OCI-LY1 (cell line): ENCODE measurements around the gene CNTNAP5.

Experiments used
- H2AFZ ChIP-seq: fragments of 200-600 bp; sonication (generic), shearing (Covaris generic); 2 replicates; pipeline ENCODE4 v1.6.0; 2014; ENCODE audit warnings: antibody characterized with exemption, mild to moderate bottlenecking, low read length
- H3F3A ChIP-seq: fragments of 200-600 bp; sonication (generic), shearing (Covaris generic); 2 replicates; pipeline ENCODE4 v1.6.0; 2014; ENCODE audit warnings: mild to moderate bottlenecking, antibody characterized with exemption, low read length, moderate library complexity; ENCODE audit not compliant: insufficient read depth
- H3K27ac ChIP-seq: fragments of 200-600 bp; sonication (generic); 2 replicates; pipeline ENCODE4 v1.5.1; 2014; ENCODE audit warnings: low read length, mixed run types, mild to moderate bottlenecking, low read depth; ENCODE audit not compliant: poor library complexity, severe bottlenecking
- H3K27me3 ChIP-seq: fragments of 200-600 bp; sonication (generic); 2 replicates; pipeline ENCODE4 v1.6.0; 2014; ENCODE audit warnings: antibody characterized with exemption, mild to moderate bottlenecking, low read length, moderate library complexity; ENCODE audit not compliant: insufficient read depth
- H3K36me3 ChIP-seq: fragments of 200-600 bp; sonication (generic); 2 replicates; pipeline ENCODE4 v1.6.1; 2014; ENCODE audit warnings: mild to moderate bottlenecking, antibody characterized with exemption, low read length, moderate library complexity, mixed read lengths; ENCODE audit not compliant: insufficient read depth
- H3K4me1 ChIP-seq: fragments of 200-600 bp; sonication (generic); 2 replicates; pipeline ENCODE4 v1.5.1; 2014; ENCODE audit warnings: mild to moderate bottlenecking, low read length, moderate library complexity; ENCODE audit not compliant: insufficient read depth, severe bottlenecking
- H3K4me2 ChIP-seq: fragments of 200-600 bp; sonication (generic), shearing (Covaris generic); 2 replicates; pipeline ENCODE4 v1.6.1; 2014; ENCODE audit warnings: low read length
- H3K4me3 ChIP-seq: fragments of 200-600 bp; sonication (generic); 2 replicates; pipeline ENCODE4 v1.5.1; 2014; ENCODE audit warnings: low read length, low read depth, mild to moderate bottlenecking, mixed read lengths; ENCODE audit not compliant: poor library complexity, severe bottlenecking
- H3K79me2 ChIP-seq: fragments of 200-600 bp; shearing (Covaris generic); 2 replicates; pipeline ENCODE4 v1.6.1; 2016; ENCODE audit warnings: mixed run types, low read length, mixed read lengths; ENCODE audit not compliant: insufficient read depth
- H3K9ac ChIP-seq: fragments of 200-600 bp; sonication (generic), shearing (Covaris generic); 2 replicates; pipeline ENCODE4 v1.6.1; 2014; ENCODE audit warnings: mild to moderate bottlenecking, low read length, mixed read lengths
- H3K9me2 ChIP-seq: fragments of 200-600 bp; sonication (generic), shearing (Covaris generic); 2 replicates; pipeline ENCODE4 v1.6.1; 2014; ENCODE audit warnings: low read depth, mild to moderate bottlenecking, low read length, mixed read lengths
- H3K9me3 ChIP-seq: fragments of 200-600 bp; shearing (Covaris generic); 2 replicates; pipeline ENCODE4 v1.6.1; 2014; ENCODE audit warnings: low read length, mixed read lengths
- H4K20me1 ChIP-seq: fragments of 200-600 bp; sonication (generic), shearing (Covaris generic); 2 replicates; pipeline ENCODE4 v1.6.0; 2016; ENCODE audit warnings: mild to moderate bottlenecking, low read length; ENCODE audit not compliant: insufficient read depth
- CTCF ChIP-seq: fragments of 200-600 bp; sonication (generic), shearing (Covaris generic); IDR thresholded peaks from 2 replicates; pipeline ENCODE4 v1.5.1; 2017; ENCODE audit warnings: mild to moderate bottlenecking, antibody characterized with exemption, low read length, moderate library complexity, mixed read lengths
- EZH2 ChIP-seq: fragments of 200-600 bp; sonication (generic), shearing (Covaris generic); IDR thresholded peaks from 2 replicates; pipeline ENCODE4 v1.8.0; 2017; ENCODE audit warnings: borderline replicate concordance, mixed run types, mild to moderate bottlenecking, antibody characterized with exemption, low read length, moderate library complexity, mixed read lengths

Gene CNTNAP5

GRCh38 chr2:124258140-124258880 is 233.2 kb downstream of the CNTNAP5 start:
- no peaks in the 10 kb centered on the region for H3K9me2 ChIP-seq
- no peak overlapping the region for H3K4me3 ChIP-seq
- H3K27me3 ChIP-seq = no peaks in the 10 kb centered on the region
- TF ChIP-seq CTCF (no peak), EZH2 (no peak)
- H3K4me2 ChIP-seq = no peak overlapping the region
- no peaks in the 10 kb centered on the region for H3K4me1 ChIP-seq
- H3K9ac ChIP-seq = no peak overlapping the region
- H3K79me2 ChIP-seq = no peaks in the 10 kb centered on the region
- no peaks in the 10 kb centered on the region for H3F3A ChIP-seq
- H2AFZ ChIP-seq = no peak overlapping the region
- H3K36me3 ChIP-seq = no peaks in the 10 kb centered on the region
- H3K27ac ChIP-seq = no peak overlapping the region
- H3K9me3 ChIP-seq = no peaks in the 10 kb centered on the region
- H4K20me1 ChIP-seq = no peaks in the 10 kb centered on the region

- no peaks in the 10 kb centered on the region for H3K9me2 ChIP-seq
- H3K27ac ChIP-seq = no peak overlapping the region
- H3K79me2 ChIP-seq = no peaks in the 10 kb centered on the region
- H2AFZ ChIP-seq = no peak overlapping the region
- TF ChIP-seq CTCF (no peak), EZH2 (no peak)
- H3K9ac ChIP-seq = no peak overlapping the region
- H3K4me3 ChIP-seq = no peak overlapping the region
- no peaks in the 10 kb centered on the region for H3K4me1 ChIP-seq
- H3K36me3 ChIP-seq = no peaks in the 10 kb centered on the region
- H3K9me3 ChIP-seq = no peaks in the 10 kb centered on the region
- no peaks in the 10 kb centered on the region for H3F3A ChIP-seq
- no peak overlapping the region for H3K4me2 ChIP-seq
- H3K27me3 ChIP-seq = no peaks in the 10 kb centered on the region
- H4K20me1 ChIP-seq = no peaks in the 10 kb centered on the region
Observed at GRCh38 chr2:124261456-124261855, 236.4 kb downstream of the CNTNAP5 start.

DNA sequence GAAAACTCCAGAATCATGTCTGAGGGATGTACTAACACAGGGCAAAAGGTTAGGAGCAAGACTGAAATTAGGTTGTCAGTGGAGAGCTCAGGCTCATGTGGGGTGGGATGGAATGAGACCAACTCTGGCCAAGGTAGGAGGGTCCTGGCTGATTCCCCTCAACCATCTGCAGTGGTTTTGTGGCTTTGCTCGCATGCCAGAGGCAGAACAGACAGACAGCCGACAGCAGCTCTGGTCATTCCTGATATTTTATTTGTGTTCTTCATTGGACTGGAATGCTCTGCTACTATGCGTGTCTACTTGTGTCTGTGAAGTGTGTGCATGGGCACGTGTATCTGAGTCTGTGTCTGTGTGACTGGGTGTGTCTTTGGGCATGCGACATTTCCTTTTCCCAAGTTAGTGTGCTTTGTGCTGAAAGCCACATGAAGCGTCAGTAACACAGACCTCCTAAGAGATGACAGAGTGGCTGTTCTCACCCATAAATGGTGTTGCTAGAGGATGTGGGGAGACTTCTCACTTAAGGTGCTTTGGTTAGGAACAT is 239.5 kb downstream of the CNTNAP5 start:
- H3K9ac ChIP-seq = no peak overlapping the region
- H3K9me3 ChIP-seq = no peaks in the 10 kb centered on the region
- H3K27ac ChIP-seq = no peak overlapping the region
- H3K27me3 ChIP-seq = no peaks in the 10 kb centered on the region
- TF ChIP-seq EZH2 (no peak), CTCF (no peak)
- no peaks in the 10 kb centered on the region for H4K20me1 ChIP-seq
- H2AFZ ChIP-seq = no peak overlapping the region
- no peak overlapping the region for H3K4me2 ChIP-seq
- no peaks in the 10 kb centered on the region for H3K36me3 ChIP-seq
- no peaks in the 10 kb centered on the region for H3K9me2 ChIP-seq
- no peaks in the 10 kb centered on the region for H3K4me1 ChIP-seq
- H3F3A ChIP-seq = no peaks in the 10 kb centered on the region
- no peak overlapping the region for H3K4me3 ChIP-seq
- no peaks in the 10 kb centered on the region for H3K79me2 ChIP-seq
